ENCODE measurements around the gene RELN.

Gene RELN

DNA sequence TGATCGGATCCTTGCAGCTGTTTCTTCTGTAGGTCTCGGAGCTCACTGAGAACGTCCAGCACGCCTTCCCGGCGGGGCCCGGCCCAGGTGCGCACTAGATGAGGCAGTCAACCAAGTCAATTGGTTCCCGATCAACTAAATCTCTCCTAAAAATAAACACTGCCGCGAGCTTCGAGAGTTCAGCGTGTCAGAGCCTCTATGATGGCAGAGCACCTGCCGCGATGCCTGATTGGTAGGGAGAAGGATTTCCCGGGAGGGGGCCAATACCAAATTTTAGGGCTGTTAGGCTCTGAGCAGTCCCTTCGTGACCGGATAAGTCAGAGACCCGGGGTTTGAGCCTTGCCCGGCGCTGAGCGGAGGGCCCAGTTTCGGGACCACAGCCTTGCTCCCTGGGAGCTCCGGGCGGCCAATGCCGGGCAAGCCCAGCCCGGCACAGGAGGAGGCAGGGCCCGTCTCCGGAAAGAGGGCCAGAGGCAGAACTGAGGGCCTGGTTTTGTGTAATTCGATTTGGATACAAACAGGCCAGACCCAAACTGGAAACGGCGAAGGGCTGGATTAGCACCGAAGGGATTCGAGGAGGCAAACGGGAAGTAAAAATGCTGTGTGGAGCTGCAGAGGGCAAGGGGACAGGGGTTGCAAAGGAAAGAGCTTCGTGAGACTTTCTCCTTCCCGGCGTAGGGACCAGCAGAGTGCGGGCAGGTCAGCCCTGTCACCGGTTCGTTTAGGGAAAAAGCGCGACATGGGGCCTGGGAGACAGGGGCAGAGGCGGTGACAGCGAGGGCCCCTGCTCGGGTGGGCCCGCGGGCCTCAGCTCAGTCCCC is 544.0 kb downstream of the RELN start:
- no peak for DNase-seq

DNA sequence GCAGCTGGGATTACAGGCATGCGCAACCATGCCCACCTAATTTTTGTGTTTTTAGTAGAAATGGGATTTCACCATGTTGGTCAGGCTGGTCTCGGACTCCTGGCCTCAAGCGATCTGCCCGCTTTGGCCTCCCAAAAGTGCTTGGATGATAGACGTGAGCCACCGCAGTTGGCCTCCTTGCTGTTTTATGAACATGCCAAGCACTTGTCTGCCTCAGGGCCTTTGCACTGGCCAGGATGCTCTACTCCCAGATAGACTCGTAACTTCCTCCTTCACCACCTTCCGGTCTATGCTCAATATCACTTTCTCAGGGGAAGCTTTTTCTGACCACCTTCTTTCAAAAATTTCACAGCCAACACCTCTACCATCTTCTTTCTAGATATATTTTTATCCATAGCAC is 549.8 kb downstream of the RELN start:
- no peak for DNase-seq

DNA sequence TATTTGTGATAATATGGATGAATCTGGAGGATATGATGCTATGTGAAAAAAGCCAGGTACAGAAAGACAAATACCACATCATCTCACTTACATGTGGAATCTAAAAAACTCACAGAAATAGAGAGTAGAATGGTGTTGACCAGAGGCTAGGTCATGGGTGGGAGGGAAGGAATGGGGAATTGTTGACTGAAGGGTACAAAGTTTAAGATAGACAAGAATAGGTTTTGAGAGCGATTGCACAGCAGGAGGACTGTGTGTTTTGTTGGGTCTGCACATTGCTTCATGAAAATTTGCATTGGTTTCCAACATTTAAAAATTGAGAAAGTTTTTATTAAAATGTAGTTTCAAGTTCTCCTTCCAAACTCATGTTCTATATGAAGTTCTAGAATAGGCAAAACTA is 551.8 kb downstream of the RELN start:
- no peak for DNase-seq

DNA sequence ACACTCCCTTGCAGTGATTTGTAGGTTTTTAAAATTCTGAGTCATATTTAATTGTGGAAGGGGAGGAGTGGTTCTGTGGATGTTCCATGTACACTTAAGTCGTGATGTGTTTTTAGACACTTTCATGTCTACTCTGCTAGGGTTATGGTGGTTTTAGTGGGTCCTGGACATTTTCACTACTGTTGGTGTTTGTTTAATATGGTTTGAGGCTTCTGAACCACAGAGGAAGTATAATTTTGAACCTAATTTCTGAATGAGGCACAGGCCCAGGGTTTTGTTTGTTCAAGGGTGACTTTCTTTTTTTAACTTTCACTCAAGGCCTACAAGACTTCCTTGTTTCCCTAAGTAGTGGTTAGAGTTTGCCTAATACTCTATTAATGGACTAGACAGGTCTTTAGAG is 556.7 kb downstream of the RELN start:
- DNase-seq: no peak

DNA sequence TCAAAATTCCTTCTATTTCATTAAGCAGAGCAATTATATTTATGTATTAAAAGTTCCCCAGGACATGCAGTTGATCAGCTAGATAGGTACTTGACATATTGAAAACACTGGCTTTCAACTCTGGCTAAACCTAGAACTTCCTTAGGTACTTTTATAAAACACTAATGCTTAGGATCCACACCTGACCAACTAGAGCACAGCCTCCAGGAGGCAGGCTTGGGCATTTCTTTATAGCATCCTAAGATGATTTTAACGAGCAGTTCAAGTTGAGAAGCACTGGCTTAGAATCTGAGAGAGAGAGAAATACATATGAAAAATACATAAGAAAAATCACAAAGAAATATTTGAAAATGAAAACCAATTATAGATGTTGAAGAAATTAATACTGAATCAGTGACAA is 564.3 kb downstream of the RELN start:
- no peak for DNase-seq

DNA sequence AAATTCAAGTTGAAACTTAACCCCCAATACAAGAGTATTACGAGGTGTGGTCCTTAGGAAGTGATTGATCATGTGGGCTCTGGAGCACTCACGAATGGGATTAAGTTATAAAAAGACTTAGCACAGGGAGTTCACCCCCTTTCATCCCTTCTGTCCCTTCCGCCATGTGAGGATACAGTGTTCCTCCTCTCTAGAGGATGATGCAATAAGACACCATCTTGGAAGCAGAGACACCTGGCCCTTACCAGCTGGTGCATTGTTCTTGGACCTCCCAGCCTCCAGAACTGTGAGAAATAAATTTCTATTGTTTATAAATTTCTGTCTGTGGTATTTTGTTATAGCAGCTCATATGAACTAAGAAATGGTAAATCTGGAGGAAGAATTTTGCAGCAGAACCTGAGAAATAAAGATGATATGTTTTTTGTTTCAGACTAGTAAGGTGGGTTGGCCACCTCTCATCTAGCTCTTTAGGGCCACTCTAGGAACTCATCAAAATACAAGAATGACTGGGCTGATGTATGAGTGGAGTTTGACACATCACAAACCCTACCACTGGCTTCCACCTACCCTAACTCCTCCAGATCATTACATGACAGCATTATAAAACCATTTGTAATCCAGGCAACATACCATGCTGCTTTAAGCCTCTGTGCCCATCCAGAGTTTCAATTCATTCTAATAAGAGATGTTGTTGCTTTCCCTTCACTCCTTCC is 565.8 kb downstream of the RELN start:
- no peak for DNase-seq

Measured in NCI-H1105 (cell line).